ENCODE data around the gene MACROD2. TPM values are rescaled to one million over a fixed set of nuclear protein-coding genes. Genes with fewer than 3 reads are reported as not detected.

MACROD2 gene
- total and polyA plus RNA-seq, 2 of the 4 experiments (the other 2 are of a cell fraction), result not detected

DNA sequence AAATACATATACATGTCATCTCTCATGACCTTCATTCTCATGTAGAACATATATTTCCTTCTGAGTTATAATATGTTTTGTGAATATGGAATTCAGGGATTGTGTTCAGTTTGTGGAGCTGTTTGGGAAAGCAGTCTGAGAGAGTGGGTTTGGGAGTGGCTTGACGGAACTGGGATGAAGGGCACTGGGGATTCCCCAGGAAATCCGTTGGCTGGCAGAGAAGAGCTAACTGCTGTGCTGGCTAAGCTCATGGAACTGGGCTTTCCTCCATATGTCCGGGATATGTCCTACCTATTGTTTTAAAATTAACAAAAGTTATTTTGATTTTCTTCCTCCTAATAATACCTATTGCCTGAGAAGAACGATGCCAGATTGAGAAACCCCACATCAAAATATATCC, 701.6 kb downstream of the MACROD2 start:
- H4K91ac ChIP-seq (ENCODE audit: insufficient read depth, low read depth, low read length), result no peak overlapping the region
- H2BK15ac ChIP-seq (ENCODE audit: low read depth, low read length), result no peak overlapping the region
- H4K8ac ChIP-seq (ENCODE audit: low read depth in 2 of 2, low read length in 2 of 2), result no peak overlapping the region
- H2BK20ac ChIP-seq (ENCODE audit: low read depth, low read length), result no peak overlapping the region
- no peak overlapping the region for H2AK9ac ChIP-seq (replicated peaks; ENCODE audit: low read depth, low read length, poor library complexity)
- ATAC-seq (ENCODE audit: low read depth) (no peak), DNase-seq (no peak)
- H3K23ac ChIP-seq (ENCODE audit: low read depth, low read length), result no peak overlapping the region
- no peak overlapping the region for H3K14ac ChIP-seq (replicated peaks; ENCODE audit: low read depth, low read length)
- H3K27me3 ChIP-seq (ENCODE audit: control insufficient read depth, insufficient read depth, low read length), result no peaks in the 10 kb centered on the region
- H2BK5ac ChIP-seq (ENCODE audit: low read depth, low read length, poor library complexity, severe bottlenecking), result no peak overlapping the region
- H4K5ac ChIP-seq (ENCODE audit: low read depth, low read length), result no peak overlapping the region
- no peaks in the 10 kb centered on the region for H4K20me1 ChIP-seq (ENCODE audit: insufficient read depth, low read length)
- no peak overlapping the region for H2AK5ac ChIP-seq (ENCODE audit: low read depth, low read length)
- whole genome bisulfite sequencing, 2 experiments (ENCODE audit: extremely low coverage in 2 of 2, insufficient read length in 1 of 2), result no CpG with 5 or more reads among the region's 4 CpGs
- no peak overlapping the region for H3K4me3 ChIP-seq (ENCODE audit: insufficient read depth, low read depth, low read length)
- no peak overlapping the region for H3K56ac ChIP-seq (ENCODE audit: extremely low read depth, insufficient read depth, low read length)
- ChIA-PET POLR2A (ENCODE audit: unreplicated experiment) (no interaction called here), CTCF (interaction anchor here (0.6 kb wide), 1 partner anchor 1120 kb away, joined by 3 read pairs; no protein-coding TSS in a partner anchor)
- no peak overlapping the region for H2AFZ ChIP-seq (replicated peaks; ENCODE audit: low read length, poor library complexity)
- in situ Hi-C loops (cut with MboI; ENCODE audit: low sequenced_read_pairs) (no loop called here), intact Hi-C loops (cut with micrococcal nuclease) (no loop called here), dilution Hi-C loops (cut with HindIII; ENCODE audit: low sequenced_read_pairs, unreplicated experiment) (no loop called here)
- no peak overlapping the region for H3K18ac ChIP-seq (ENCODE audit: low read depth, low read length)
- no peak overlapping the region for H3K4me2 ChIP-seq (ENCODE audit: low read depth, low read length)
- H2BK120ac ChIP-seq (ENCODE audit: low read depth, low read length), result no peak overlapping the region
- no peak overlapping the region for H3K9ac ChIP-seq (ENCODE audit: low read depth, low read length)
- no TSS peak for BruUV-seq (replicated peaks)
- H3K9me1 ChIP-seq (ENCODE audit: insufficient read depth, low read length), result no peaks in the 10 kb centered on the region
- no peaks in the 10 kb centered on the region for H3K36me3 ChIP-seq (ENCODE audit: control insufficient read depth, insufficient read depth, low read length)
- H3K4ac ChIP-seq (ENCODE audit: low read depth, low read length), result no peak overlapping the region
- no peak for TF ChIP-seq NFE2L2 (IDR thresholded peaks at IDR 0.05; ENCODE audit: low read depth, low read length)
- TF ChIP-seq, protein P1, sequence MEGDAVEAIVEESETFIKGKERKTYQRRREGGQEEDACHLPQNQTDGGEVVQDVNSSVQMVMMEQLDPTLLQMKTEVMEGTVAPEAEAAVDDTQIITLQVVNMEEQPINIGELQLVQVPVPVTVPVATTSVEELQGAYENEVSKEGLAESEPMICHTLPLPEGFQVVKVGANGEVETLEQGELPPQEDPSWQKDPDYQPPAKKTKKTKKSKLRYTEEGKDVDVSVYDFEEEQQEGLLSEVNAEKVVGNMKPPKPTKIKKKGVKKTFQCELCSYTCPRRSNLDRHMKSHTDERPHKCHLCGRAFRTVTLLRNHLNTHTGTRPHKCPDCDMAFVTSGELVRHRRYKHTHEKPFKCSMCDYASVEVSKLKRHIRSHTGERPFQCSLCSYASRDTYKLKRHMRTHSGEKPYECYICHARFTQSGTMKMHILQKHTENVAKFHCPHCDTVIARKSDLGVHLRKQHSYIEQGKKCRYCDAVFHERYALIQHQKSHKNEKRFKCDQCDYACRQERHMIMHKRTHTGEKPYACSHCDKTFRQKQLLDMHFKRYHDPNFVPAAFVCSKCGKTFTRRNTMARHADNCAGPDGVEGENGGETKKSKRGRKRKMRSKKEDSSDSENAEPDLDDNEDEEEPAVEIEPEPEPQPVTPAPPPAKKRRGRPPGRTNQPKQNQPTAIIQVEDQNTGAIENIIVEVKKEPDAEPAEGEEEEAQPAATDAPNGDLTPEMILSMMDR (conservative IDR thresholded peaks at IDR 0.05; ENCODE audit: low read depth, low read length), result no peak
- no peak for TF ChIP-seq CHD1 (IDR thresholded peaks at IDR 0.05; ENCODE audit: low read depth, low read length)
- TF ChIP-seq, protein P2, sequence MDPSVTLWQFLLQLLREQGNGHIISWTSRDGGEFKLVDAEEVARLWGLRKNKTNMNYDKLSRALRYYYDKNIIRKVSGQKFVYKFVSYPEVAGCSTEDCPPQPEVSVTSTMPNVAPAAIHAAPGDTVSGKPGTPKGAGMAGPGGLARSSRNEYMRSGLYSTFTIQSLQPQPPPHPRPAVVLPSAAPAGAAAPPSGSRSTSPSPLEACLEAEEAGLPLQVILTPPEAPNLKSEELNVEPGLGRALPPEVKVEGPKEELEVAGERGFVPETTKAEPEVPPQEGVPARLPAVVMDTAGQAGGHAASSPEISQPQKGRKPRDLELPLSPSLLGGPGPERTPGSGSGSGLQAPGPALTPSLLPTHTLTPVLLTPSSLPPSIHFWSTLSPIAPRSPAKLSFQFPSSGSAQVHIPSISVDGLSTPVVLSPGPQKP (IDR thresholded peaks at IDR 0.05; ENCODE audit: borderline replicate concordance, low read depth, low read length), result no peak
- no peak for TF ChIP-seq MXI1 (IDR thresholded peaks at IDR 0.05; ENCODE audit: borderline replicate concordance, low read depth, low read length)
- TF ChIP-seq FOS (IDR thresholded peaks at IDR 0.05; ENCODE audit: low read depth, low read length), result no peak
- no peaks in the 10 kb centered on the region for H3K79me1 ChIP-seq (ENCODE audit: low read depth in 1 of 2, low read length in 2 of 2)
- H3K27ac ChIP-seq (ENCODE audit: insufficient read depth, low read length), result no peak overlapping the region
- no peaks in the 10 kb centered on the region for H3K4me1 ChIP-seq (ENCODE audit: control insufficient read depth, insufficient read depth, low read length)
- H3K9me3 ChIP-seq (ENCODE audit: control insufficient read depth, insufficient read depth, low read length), result no peaks in the 10 kb centered on the region

Measured in IMR-90 (cell line).